IMR-90 (cell line): ENCODE data around the gene CAMTA1. TPM values are rescaled to one million over a fixed set of nuclear protein-coding genes. Genes with fewer than 3 reads are reported as not detected.

Experiments
- ATAC-seq: fragments of 200-7000 bp; cut with Tn5 transposase; 2 replicates; pipeline ENCODE4 v1.9.1; 2020; ENCODE audit warnings: low read depth, mild to moderate bottlenecking, moderate library complexity
- BruUV-seq: library from RNA; stranded (reverse); fragments of 400-500 nt; replicated peaks from 2 replicates; lab custom pipeline; 2021; lab: Mats Ljungman, UMichigan
- CTCF ChIA-PET: fragments of 300-600 bp; formaldehyde crosslinking; extraction: SDS; loops from one replicate; lab custom pipeline; 2021; ENCODE audit warnings: antibody characterized with exemption; lab: Yijun Ruan, JAX
- POLR2A ChIA-PET: fragments of 300-600 bp; sonication (Branson Sonifier 250); formaldehyde crosslinking; loops from one replicate; lab custom pipeline; 2022; ENCODE audit warnings: antibody characterized with exemption; ENCODE audit not compliant: unreplicated experiment; lab: Charles Lee
- DNase-seq: peaks from one replicate; pipeline ENCODE4 v3.0.0; 2013
- H2AFZ ChIP-seq: replicated peaks from 2 replicates; pipeline ENCODE3; 2013; ENCODE audit warnings: low read length, mild to moderate bottlenecking; ENCODE audit not compliant: poor library complexity
- H2AK5ac ChIP-seq: 2 replicates; pipeline ENCODE4 v1.6.1; 2013; ENCODE audit warnings: low read depth, low read length, inconsistent platforms
- H2AK9ac ChIP-seq: replicated peaks from 2 replicates; pipeline ENCODE3; 2013; ENCODE audit warnings: mild to moderate bottlenecking, low read depth, low read length, moderate library complexity; ENCODE audit not compliant: poor library complexity
- H2BK120ac ChIP-seq: 2 replicates; pipeline ENCODE4 v1.6.1; 2013; ENCODE audit warnings: low read depth, low read length, inconsistent platforms
- H2BK15ac ChIP-seq: 3 replicates; pipeline ENCODE4 v1.6.1; 2013; ENCODE audit warnings: low read depth, low read length, inconsistent platforms
- H2BK20ac ChIP-seq: 2 replicates; pipeline ENCODE4 v1.6.1; 2013; ENCODE audit warnings: low read depth, mild to moderate bottlenecking, inconsistent platforms, low read length, moderate library complexity
- H2BK5ac ChIP-seq: 2 replicates; pipeline ENCODE4 v1.6.1; 2013; ENCODE audit warnings: mild to moderate bottlenecking, low read depth, low read length, inconsistent platforms; ENCODE audit not compliant: poor library complexity, severe bottlenecking
- H3K14ac ChIP-seq: replicated peaks from 2 replicates; pipeline ENCODE4 v1.6.1; 2013; ENCODE audit warnings: low read depth, low read length, inconsistent platforms
- H3K18ac ChIP-seq: 2 replicates; pipeline ENCODE4 v1.6.1; 2013; ENCODE audit warnings: low read depth, low read length, control low read depth
- H3K23ac ChIP-seq: 2 replicates; pipeline ENCODE4 v1.6.1; 2013; ENCODE audit warnings: low read depth, low read length, inconsistent platforms
- H3K27ac ChIP-seq: 2 replicates; pipeline ENCODE4 v1.5.1; 2013; ENCODE audit warnings: mild to moderate bottlenecking, control low read depth, low read length; ENCODE audit not compliant: insufficient read depth
- H3K27me3 ChIP-seq: 2 replicates; pipeline ENCODE4 v1.6.1; 2013; ENCODE audit warnings: low read length; ENCODE audit not compliant: control insufficient read depth, insufficient read depth
- H3K36me3 ChIP-seq: 2 replicates; pipeline ENCODE4 v1.6.1; 2013; ENCODE audit warnings: low read length, mixed read lengths; ENCODE audit not compliant: control insufficient read depth, insufficient read depth
- H3K4ac ChIP-seq: 2 replicates; pipeline ENCODE4 v1.6.1; 2013; ENCODE audit warnings: low read depth, low read length, inconsistent platforms
- H3K4me1 ChIP-seq: 2 replicates; pipeline ENCODE4 v1.6.1; 2013; ENCODE audit warnings: low read length, mixed read lengths; ENCODE audit not compliant: control insufficient read depth, insufficient read depth
- H3K4me2 ChIP-seq: 2 replicates; pipeline ENCODE4 v1.6.1; 2013; ENCODE audit warnings: low read depth, mild to moderate bottlenecking, control low read depth, low read length, moderate library complexity
- H3K4me3 ChIP-seq: 2 replicates; pipeline ENCODE4 v1.5.1; 2013; ENCODE audit warnings: low read depth, mild to moderate bottlenecking, control low read depth, low read length, moderate library complexity; ENCODE audit not compliant: insufficient read depth
- H3K56ac ChIP-seq: 2 replicates; pipeline ENCODE4 v1.6.1; 2013; ENCODE audit warnings: low read length, inconsistent platforms; ENCODE audit not compliant: insufficient read depth; ENCODE audit errors: extremely low read depth
- H3K79me1 ChIP-seq, 2 experiments: 2 replicates each; pipeline ENCODE4 v1.6.1; 2013; ENCODE audit warnings: low read length in 2 of 2, inconsistent platforms in 1 of 2, low read depth in 1 of 2
- H3K9ac ChIP-seq: 2 replicates; pipeline ENCODE4 v1.6.1; 2013; ENCODE audit warnings: low read depth, low read length, control low read depth
- H3K9me1 ChIP-seq: 2 replicates; pipeline ENCODE4 v1.6.1; 2013; ENCODE audit warnings: low read length, inconsistent platforms; ENCODE audit not compliant: insufficient read depth
- H3K9me3 ChIP-seq: 2 replicates; pipeline ENCODE4 v1.6.1; 2013; ENCODE audit warnings: low read length; ENCODE audit not compliant: control insufficient read depth, insufficient read depth
- H4K20me1 ChIP-seq: 2 replicates; pipeline ENCODE4 v1.6.1; 2013; ENCODE audit warnings: low read length, inconsistent platforms; ENCODE audit not compliant: insufficient read depth
- H4K5ac ChIP-seq: 2 replicates; pipeline ENCODE4 v1.6.1; 2013; ENCODE audit warnings: mild to moderate bottlenecking, low read depth, low read length, control low read depth
- H4K8ac ChIP-seq, 2 experiments: 2 replicates each; pipeline ENCODE4 v1.6.1; 2013; ENCODE audit warnings: low read depth in 2 of 2, low read length in 2 of 2, control low read depth in 1 of 2, inconsistent platforms in 1 of 2
- H4K91ac ChIP-seq: 2 replicates; pipeline ENCODE4 v1.6.1; 2013; ENCODE audit warnings: low read depth, low read length, inconsistent platforms; ENCODE audit not compliant: insufficient read depth
- BHLHE40 ChIP-seq: fragments of 150-350 bp; IDR thresholded peaks from 2 replicates; pipeline ENCODE4 v1.6.1; 2016; ENCODE audit warnings: mild to moderate bottlenecking, low read depth, low read length
- CEBPB ChIP-seq: IDR thresholded peaks from 2 replicates; pipeline ENCODE4 v1.6.1; 2012; ENCODE audit warnings: low read depth, low read length, improper control_type of control experiment
- CHD1 ChIP-seq: IDR thresholded peaks from 2 replicates; pipeline ENCODE4 v1.6.1; 2012; ENCODE audit warnings: low read depth, low read length, improper control_type of control experiment
- CTCF ChIP-seq: conservative IDR thresholded peaks from 2 replicates; pipeline ENCODE4 v1.5.1; 2012; ENCODE audit warnings: mild to moderate bottlenecking, low read depth, low read length, improper control_type of control experiment
- ELK1 ChIP-seq: fragments of 150-350 bp; IDR thresholded peaks from 2 replicates; pipeline ENCODE4 v1.6.1; 2016; ENCODE audit warnings: low read depth, mild to moderate bottlenecking, low read length, moderate library complexity, borderline replicate concordance
- FOS ChIP-seq: fragments of 150-350 bp; IDR thresholded peaks from 2 replicates; pipeline ENCODE4 v1.6.1; 2016; ENCODE audit warnings: low read depth, low read length
- MAFK ChIP-seq: IDR thresholded peaks from 2 replicates; pipeline ENCODE4 v1.6.1; 2012; ENCODE audit warnings: low read depth, low read length, improper control_type of control experiment
- MAZ ChIP-seq: IDR thresholded peaks from 2 replicates; pipeline ENCODE4 v1.6.1; 2012; ENCODE audit warnings: low read depth, mild to moderate bottlenecking, low read length, improper control_type of control experiment, moderate library complexity, borderline replicate concordance
- MXI1 ChIP-seq: IDR thresholded peaks from 2 replicates; pipeline ENCODE4 v1.6.1; 2012; ENCODE audit warnings: low read depth, mild to moderate bottlenecking, low read length, moderate library complexity, borderline replicate concordance
- NFE2L2 ChIP-seq: fragments of 150-350 bp; IDR thresholded peaks from 2 replicates; pipeline ENCODE4 v1.6.1; 2016; ENCODE audit warnings: low read depth, mild to moderate bottlenecking, low read length
- POLR2A ChIP-seq: IDR thresholded peaks from 2 replicates; pipeline ENCODE4 v1.6.1; 2012; ENCODE audit warnings: mild to moderate bottlenecking, low read depth, low read length
- RAD21 ChIP-seq: IDR thresholded peaks from 2 replicates; pipeline ENCODE4 v1.6.1; 2012; ENCODE audit warnings: low read length, improper control_type of control experiment
- RCOR1 ChIP-seq: IDR thresholded peaks from 2 replicates; pipeline ENCODE4 v1.6.1; 2012; ENCODE audit warnings: mild to moderate bottlenecking, low read length, improper control_type of control experiment; ENCODE audit not compliant: insufficient replicate concordance
- RFX5 ChIP-seq: IDR thresholded peaks from 2 replicates; pipeline ENCODE4 v1.8.0; 2012; ENCODE audit warnings: low read depth, mild to moderate bottlenecking, low read length, moderate library complexity
- SMC3 ChIP-seq: fragments of 150-350 bp; IDR thresholded peaks from 2 replicates; pipeline ENCODE4 v1.6.1; 2016; ENCODE audit warnings: low read depth, mild to moderate bottlenecking, antibody characterized with exemption, low read length, moderate library complexity
- USF2 ChIP-seq: fragments of 150-350 bp; IDR thresholded peaks from 2 replicates; pipeline ENCODE4 v1.6.1; 2017; ENCODE audit warnings: mild to moderate bottlenecking, antibody characterized with exemption, low read length, low read depth
- WGBS, 2 experiments: methylation state at CpG; one replicate each; pipeline versions ENCODE4 v1.1.5 to v1.1.7; 2013; ENCODE audit warnings: missing lambda C conversion rate in 2 of 2; ENCODE audit not compliant: insufficient read length in 1 of 2; ENCODE audit errors: extremely low coverage in 2 of 2; 5-methylcytosine and 5-hydroxymethylcytosine counted together
- dilution Hi-C: fragments of 300-500 bp; cut with HindIII; formaldehyde crosslinking; loops from one replicate; pipeline ENCODE4 v1.14.3; 2018; ENCODE audit warnings: low sequenced_read_pairs; ENCODE audit not compliant: unreplicated experiment
- in situ Hi-C: fragments of 300-500 bp; cut with MboI; formaldehyde crosslinking; loops from 3 replicates; pipeline ENCODE4 v1.14.3; 2019; ENCODE audit warnings: low sequenced_read_pairs, inconsistent platforms, mixed read lengths
- intact Hi-C: fragments of 100-400 bp; cut with micrococcal nuclease; formaldehyde crosslinking; loops from 2 replicates; pipeline ENCODE4 v1.10.0; 2022
- polyA plus RNA-seq, 3 experiments: library from polyadenylated mRNA; depleted of rRNA; stranded (reverse); fragments of >200 nt; gene quantifications; 2 replicates each; pipeline ENCODE4 v1.2.3, GENCODE V29; 2012; ENCODE audit warnings: low replicate concordance in 1 of 3
- total RNA-seq: library from RNA; depleted of rRNA; stranded (reverse); fragments of >200 nt; gene quantifications from 2 replicates; pipeline ENCODE4 v1.2.3, GENCODE V29; 2012

Gene CAMTA1
- total and polyA plus RNA-seq, 2 of the 4 experiments (the other 2 are of a cell fraction): 35.5 to 74.3 TPM

- no peak overlapping the region for H3K4me3 ChIP-seq
- no peaks in the 10 kb centered on the region for H3K9me3 ChIP-seq
- DNase-seq: no peak
- no peak overlapping the region for H2AK9ac ChIP-seq
- H3K9ac ChIP-seq: no peak overlapping the region
- BruUV-seq: no TSS peak
- H2BK20ac ChIP-seq: no peak overlapping the region
- CTCF ChIA-PET: interaction anchor here (0.6 kb wide), 1 partner anchor 118 kb away, joined by 4 read pairs; no protein-coding TSS in a partner anchor
- H2BK5ac ChIP-seq: no peak overlapping the region
- H2BK120ac ChIP-seq: no peak overlapping the region
- H3K4ac ChIP-seq: no peak overlapping the region
- in situ Hi-C loops (no loop called here), intact Hi-C loops (loop anchor here (10.0 kb wide), 1 partner anchor 438 kb away; no protein-coding TSS in a partner anchor), dilution Hi-C loops (no loop called here)
- no peak overlapping the region for H3K14ac ChIP-seq
- H3K27ac ChIP-seq: no peak overlapping the region
- no peaks in the 10 kb centered on the region for H3K9me1 ChIP-seq
- H2AFZ ChIP-seq: no peak overlapping the region
- H3K4me2 ChIP-seq: no peak overlapping the region
- no peak for ATAC-seq
- no peak overlapping the region for H3K18ac ChIP-seq
- no peak overlapping the region for H2AK5ac ChIP-seq
- no peaks in the 10 kb centered on the region for H3K79me1 ChIP-seq
- H4K8ac ChIP-seq: no peak overlapping the region
- no peak overlapping the region for H2BK15ac ChIP-seq
- H4K20me1 ChIP-seq: no peaks in the 10 kb centered on the region; the same call in 1 of the 2 replicates
- H4K5ac ChIP-seq: no peak overlapping the region
- no peak overlapping the region for H4K91ac ChIP-seq
- no peak for TF ChIP-seq CHD1
- TF ChIP-seq MAFK: no peak
- no peak for TF ChIP-seq CTCF
- no peak for TF ChIP-seq MXI1
- no peak for TF ChIP-seq SMC3
- TF ChIP-seq BHLHE40: no peak
- no peak for TF ChIP-seq ELK1
- TF ChIP-seq FOS: no peak
- TF ChIP-seq CEBPB: no peak
- no peak for TF ChIP-seq RFX5
- no peak for TF ChIP-seq MAZ
- no peak for TF ChIP-seq USF2
- no peak for TF ChIP-seq NFE2L2
- TF ChIP-seq RCOR1: no peak
- TF ChIP-seq RAD21: no peak
- no peak for TF ChIP-seq POLR2A
- H3K4me1 ChIP-seq: no peaks in the 10 kb centered on the region
- no peak overlapping the region for H3K56ac ChIP-seq
- 78% methylated on average over 6 of the region's 12 CpGs; no CpG with 5 or more reads in 1 of the 2 experiments for WGBS, 2 experiments
- POLR2A ChIA-PET: no interaction called here
- no peak overlapping the region for H3K23ac ChIP-seq
- H3K27me3 ChIP-seq: peaks cover 1% of the 10 kb centered on the region; the same call in 1 of the 2 replicates
- H3K36me3 ChIP-seq: no peaks in the 10 kb centered on the region
These were observed 121.9 kb downstream of the CAMTA1 start for GRCh38 chr1:6907201-6907600.
